ENCODE results near the gene PITPNM3.

PITPNM3 gene

GRCh38 chr17:6462692-6463091 is 93.7 kb downstream of the PITPNM3 start:
- no peak for DNase-seq (ENCODE audit: low spot score)

- DNase-seq (ENCODE audit: low spot score): no peak
Measured at GRCh38 chr17:6461792-6462524, 94.4 kb downstream of the PITPNM3 start.

- DNase-seq (ENCODE audit: low spot score): no peak
Measured at GRCh38 chr17:6461246-6461645, 95.1 kb downstream of the PITPNM3 start.

- no peak for DNase-seq (ENCODE audit: low spot score)
Measured at GRCh38 chr17:6460531-6461161, 95.7 kb downstream of the PITPNM3 start.

GRCh38 chr17:6458460-6458950 is 97.8 kb downstream of the PITPNM3 start:
- DNase-seq (ENCODE audit: low spot score): no peak

GRCh38 chr17:6457688-6458459 is 98.5 kb downstream of the PITPNM3 start:
- no peak for DNase-seq (ENCODE audit: low spot score)

- DNase-seq (ENCODE audit: low spot score): peak; percentile 79
Measured at GRCh38 chr17:6456914-6457687, 99.3 kb downstream of the PITPNM3 start.

- no peak for DNase-seq (ENCODE audit: low spot score)
Measured at GRCh38 chr17:6456321-6456720, 100.0 kb downstream of the PITPNM3 start.

GRCh38 chr17:6455321-6455705 is 101.0 kb downstream of the PITPNM3 start:
- DNase-seq (ENCODE audit: low spot score): no peak

GRCh38 chr17:6454495-6455320 is 101.6 kb downstream of the PITPNM3 start:
- no peak for DNase-seq (ENCODE audit: low spot score)

- DNase-seq (ENCODE audit: low spot score): no peak
Measured at GRCh38 chr17:6453279-6454024, 102.9 kb downstream of the PITPNM3 start.

- no peak for DNase-seq (ENCODE audit: low spot score)
Measured at GRCh38 chr17:6452471-6453266, 103.7 kb downstream of the PITPNM3 start.

- DNase-seq (ENCODE audit: low spot score): no peak
Measured at GRCh38 chr17:6450926-6451832, 105.2 kb downstream of the PITPNM3 start.

GRCh38 chr17:6449307-6449706 is 107.0 kb downstream of the PITPNM3 start:
- no peak for DNase-seq (ENCODE audit: low spot score)

GRCh38 chr17:6448473-6448872 is 107.9 kb downstream of the PITPNM3 start:
- no peak for DNase-seq (ENCODE audit: low spot score)

GRCh38 chr17:6446516-6447100 is 109.7 kb downstream of the PITPNM3 start:
- no peak for DNase-seq (ENCODE audit: low spot score)

- no peak for DNase-seq (ENCODE audit: low spot score)
Measured at GRCh38 chr17:6444571-6445335, 111.6 kb downstream of the PITPNM3 start.
